Neural crest cell (in vitro differentiated cells): Measurements from ENCODE around the gene ST6GAL1. TPM values are rescaled to one million over a fixed set of nuclear protein-coding genes. Genes with fewer than 3 reads are reported as not detected.

Experiments used
- DNase-seq: peaks from one replicate; pipeline ENCODE4 v3.0.0; 2021; ENCODE audit warnings: low read depth, mixed read lengths, low spot score
- H3K27ac Mint-ChIP-seq: one replicate; pipeline ENCODE4 v1.8.0; 2021; ENCODE audit warnings: mild to moderate bottlenecking, mixed read lengths; ENCODE audit not compliant: unreplicated experiment
- H3K27me3 Mint-ChIP-seq: 2 replicates; pipeline ENCODE4 v1.8.0; 2021; ENCODE audit warnings: low read depth, mild to moderate bottlenecking, mixed read lengths
- H3K36me3 Mint-ChIP-seq: 2 replicates; pipeline ENCODE4 v1.8.0; 2021; ENCODE audit warnings: low read depth, mild to moderate bottlenecking, mixed read lengths
- H3K4me1 Mint-ChIP-seq: 2 replicates; pipeline ENCODE4 v1.8.0; 2021; ENCODE audit warnings: mixed read lengths
- H3K4me3 Mint-ChIP-seq: one replicate; pipeline ENCODE4 v1.8.0; 2021; ENCODE audit warnings: mild to moderate bottlenecking, mixed read lengths
- H3K9me3 Mint-ChIP-seq: 2 replicates; pipeline ENCODE4 v1.8.0; 2021; ENCODE audit warnings: mixed read lengths
- CTCF ChIP-seq: fragments of 200-600 bp; sonication (generic); conservative IDR thresholded peaks from 2 replicates; pipeline ENCODE4 v1.5.0; 2021; ENCODE audit warnings: antibody characterized with exemption, mild to moderate bottlenecking
- total RNA-seq: library from RNA; stranded (reverse); gene quantifications from 2 replicates; pipeline ENCODE4 v1.2.1, GENCODE V29; 2021

The ST6GAL1 gene
- total RNA-seq, 1 donor from 2014 or later: 32.6 TPM

GRCh38 chr3:187014417-187014864 lies 84.1 kb downstream of the ST6GAL1 start:
- no peak for DNase-seq
- H3K9me3 Mint-ChIP-seq: no peaks in the 10 kb centered on the region
- peaks cover 11% of the 10 kb centered on the region for H3K4me1 Mint-ChIP-seq
- H3K27ac Mint-ChIP-seq: no peak overlapping the region
- H3K27me3 Mint-ChIP-seq: no peaks in the 10 kb centered on the region
- no peak overlapping the region for H3K4me3 Mint-ChIP-seq
- peaks cover 7% of the 10 kb centered on the region for H3K36me3 Mint-ChIP-seq
- TF ChIP-seq CTCF: no peak

GRCh38 chr3:187015903-187016638 lies 85.7 kb downstream of the ST6GAL1 start:
- Mint-ChIP-seq H3K4me1 (peaks cover 11% of the 10 kb centered on the region), H3K27ac (no peak overlapping the region), H3K9me3 (no peaks in the 10 kb centered on the region), H3K27me3 (no peaks in the 10 kb centered on the region), H3K4me3 (no peak overlapping the region), H3K36me3 (peaks cover 7% of the 10 kb centered on the region)
- no peak for TF ChIP-seq CTCF
- DNase-seq: no peak

- no peak for TF ChIP-seq CTCF
- Mint-ChIP-seq H3K36me3 (peaks cover 7% of the 10 kb centered on the region), H3K9me3 (no peaks in the 10 kb centered on the region), H3K4me3 (no peak overlapping the region), H3K27ac (no peak overlapping the region), H3K4me1 (peaks cover 11% of the 10 kb centered on the region), H3K27me3 (no peaks in the 10 kb centered on the region)
- DNase-seq: no peak
Observed at GRCh38 chr3:187016639-187017345, 86.5 kb downstream of the ST6GAL1 start.

GRCh38 chr3:187017511-187018230 lies 87.3 kb downstream of the ST6GAL1 start:
- Mint-ChIP-seq H3K27ac (no peak overlapping the region), H3K4me1 (peaks cover 9% of the 10 kb centered on the region), H3K9me3 (no peaks in the 10 kb centered on the region), H3K36me3 (peaks cover 11% of the 10 kb centered on the region), H3K27me3 (no peaks in the 10 kb centered on the region), H3K4me3 (no peak overlapping the region)
- no peak for TF ChIP-seq CTCF
- DNase-seq: no peak

- Mint-ChIP-seq H3K27me3 (no peaks in the 10 kb centered on the region), H3K36me3 (peaks cover 16% of the 10 kb centered on the region), H3K4me3 (no peak overlapping the region), H3K4me1 (no peaks in the 10 kb centered on the region), H3K27ac (no peak overlapping the region), H3K9me3 (no peaks in the 10 kb centered on the region)
- no peak for TF ChIP-seq CTCF
- DNase-seq: no peak
Observed at GRCh38 chr3:187019542-187020072, 89.3 kb downstream of the ST6GAL1 start.
